ENCODE results near the gene IL1RAP. TPM values are rescaled to one million over a fixed set of nuclear protein-coding genes. Genes with fewer than 3 reads are reported as not detected.

The IL1RAP gene
- total RNA-seq, 4 donors from 2014 or later = 4.5 to 13.9 (median 5.2) TPM

DNA sequence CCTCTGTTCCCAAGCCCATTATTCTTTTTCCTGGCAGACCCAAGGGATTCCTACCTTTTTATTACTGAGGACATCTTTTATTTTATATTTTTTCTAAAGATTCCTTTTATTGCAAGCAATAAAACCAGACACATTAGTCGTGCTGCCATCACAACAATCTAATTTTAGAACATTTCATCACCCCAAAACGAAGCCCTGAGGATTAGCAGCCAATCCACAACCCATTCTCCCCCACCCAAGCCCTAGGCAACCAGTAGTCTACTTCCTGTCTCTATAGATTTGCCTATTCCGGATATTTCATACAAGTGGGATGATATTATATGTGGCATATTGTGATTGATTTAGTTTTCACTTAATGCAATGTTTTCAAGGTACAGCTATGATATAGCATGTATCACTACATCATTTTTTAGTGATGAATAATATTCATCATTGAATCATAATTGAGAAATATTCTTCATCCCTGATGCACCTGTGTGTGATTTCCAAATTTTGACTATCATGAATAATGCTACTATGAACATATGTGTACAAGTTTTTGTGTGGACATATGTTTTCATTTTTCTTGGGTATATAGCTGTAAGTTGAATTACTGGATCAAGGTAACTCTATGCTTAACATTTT is 65.7 kb downstream of the IL1RAP start:
- intact Hi-C loops (cut with DNase I) = no loop called here

DNA sequence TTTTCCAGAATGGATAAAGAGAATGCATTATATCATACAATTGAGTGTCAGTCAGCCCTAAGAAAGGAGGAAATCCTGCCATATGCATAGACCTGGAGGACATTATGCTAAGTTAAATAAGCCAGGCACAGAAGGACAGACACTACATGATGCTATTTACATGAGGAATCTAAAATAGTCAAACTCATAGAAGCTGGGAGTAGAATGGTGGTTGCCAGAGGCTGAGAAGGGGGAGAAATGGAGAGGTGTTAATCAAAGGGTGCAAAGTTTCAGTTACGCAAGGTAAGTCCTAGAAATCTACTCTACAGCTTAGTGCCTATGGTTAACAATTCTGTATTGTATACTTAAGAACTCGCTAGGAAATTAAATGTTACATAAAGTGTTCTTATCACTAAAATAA is 66.5 kb downstream of the IL1RAP start:
- no peak for DNase-seq (ENCODE audit: extremely low spot score)
- intact Hi-C loops (cut with DNase I) = no loop called here
- H3K4me1 ChIP-seq = peaks cover 0 to 7% (median 0%) of the 10 kb centered on the region in 4 donors
- TF ChIP-seq POLR2A (IDR thresholded peaks at IDR 0.05; ENCODE audit: low read depth) = no peak
- TF ChIP-seq POLR2AphosphoS5 (IDR thresholded peaks at IDR 0.05) = no peak
- TF ChIP-seq, protein P1, sequence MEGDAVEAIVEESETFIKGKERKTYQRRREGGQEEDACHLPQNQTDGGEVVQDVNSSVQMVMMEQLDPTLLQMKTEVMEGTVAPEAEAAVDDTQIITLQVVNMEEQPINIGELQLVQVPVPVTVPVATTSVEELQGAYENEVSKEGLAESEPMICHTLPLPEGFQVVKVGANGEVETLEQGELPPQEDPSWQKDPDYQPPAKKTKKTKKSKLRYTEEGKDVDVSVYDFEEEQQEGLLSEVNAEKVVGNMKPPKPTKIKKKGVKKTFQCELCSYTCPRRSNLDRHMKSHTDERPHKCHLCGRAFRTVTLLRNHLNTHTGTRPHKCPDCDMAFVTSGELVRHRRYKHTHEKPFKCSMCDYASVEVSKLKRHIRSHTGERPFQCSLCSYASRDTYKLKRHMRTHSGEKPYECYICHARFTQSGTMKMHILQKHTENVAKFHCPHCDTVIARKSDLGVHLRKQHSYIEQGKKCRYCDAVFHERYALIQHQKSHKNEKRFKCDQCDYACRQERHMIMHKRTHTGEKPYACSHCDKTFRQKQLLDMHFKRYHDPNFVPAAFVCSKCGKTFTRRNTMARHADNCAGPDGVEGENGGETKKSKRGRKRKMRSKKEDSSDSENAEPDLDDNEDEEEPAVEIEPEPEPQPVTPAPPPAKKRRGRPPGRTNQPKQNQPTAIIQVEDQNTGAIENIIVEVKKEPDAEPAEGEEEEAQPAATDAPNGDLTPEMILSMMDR (IDR thresholded peaks at IDR 0.05) = no peak
- TF ChIP-seq EP300 (IDR thresholded peaks at IDR 0.05) = no peak
- 89% methylated on average over 2 of the region's 2 CpGs for WGBS
- H3K9me3 ChIP-seq = no peaks in the 10 kb centered on the region
- H3K27ac ChIP-seq (replicated peaks in 1 of 4) = no peak overlapping the region
- H3K4me3 ChIP-seq = no peak overlapping the region
- no peaks in the 10 kb centered on the region for H3K27me3 ChIP-seq
- no peaks in the 10 kb centered on the region for H3K36me3 ChIP-seq

More for the DNA sequence above, 65.7 kb downstream of the IL1RAP start:
- Histone ChIP-seq H3K4me1 (peaks cover 0 to 5% (median 0%) of the 10 kb centered on the region in 4 donors), H3K36me3 (no peaks in the 10 kb centered on the region), H3K4me3 (no peak overlapping the region), H3K9me3 (no peaks in the 10 kb centered on the region), H3K27ac (replicated peaks in 1 of 4) (no peak overlapping the region), H3K27me3 (no peaks in the 10 kb centered on the region)
- TF ChIP-seq, protein P1 (IDR thresholded peaks at IDR 0.05) = no peak
- TF ChIP-seq EP300 (IDR thresholded peaks at IDR 0.05) (no peak), POLR2A (IDR thresholded peaks at IDR 0.05; ENCODE audit: low read depth) (no peak), POLR2AphosphoS5 (IDR thresholded peaks at IDR 0.05) (no peak)
- 60% methylated on average over 3 of the region's 3 CpGs for WGBS
- DNase-seq (ENCODE audit: extremely low spot score) = no peak

DNA sequence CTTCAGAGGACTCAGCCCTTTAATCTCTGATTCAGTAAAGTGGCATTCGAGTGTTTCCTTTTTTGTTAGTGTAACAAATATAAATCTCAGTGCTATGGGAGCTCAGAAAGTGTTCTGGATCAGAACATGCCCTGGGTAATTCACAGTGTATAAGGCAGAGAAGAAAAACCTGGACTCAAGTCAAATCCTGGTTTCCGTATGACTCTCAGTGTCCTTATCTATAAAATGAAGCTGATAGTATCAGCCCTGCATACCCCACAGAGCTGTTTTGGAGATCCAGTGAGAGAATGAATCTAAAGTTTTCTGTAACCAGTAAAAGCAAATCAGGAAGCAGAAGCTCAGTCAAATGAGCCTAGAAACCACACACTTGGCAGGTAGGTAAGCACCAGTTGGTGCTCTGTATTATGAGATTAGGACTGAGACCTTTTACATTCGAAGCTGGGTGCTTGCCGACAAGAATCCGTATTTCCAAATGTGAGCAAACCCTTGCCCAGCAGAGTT is 67.2 kb downstream of the IL1RAP start:
- no peaks in the 10 kb centered on the region for H3K27me3 ChIP-seq
- no peaks in the 10 kb centered on the region for H3K9me3 ChIP-seq
- DNase-seq (ENCODE audit: extremely low spot score) = no peak
- intact Hi-C loops (cut with DNase I) = no loop called here
- no peak overlapping the region for H3K27ac ChIP-seq (replicated peaks in 1 of 4)
- H3K4me1 ChIP-seq = peaks cover 0 to 14% (median 1%) of the 10 kb centered on the region in 4 donors
- no peaks in the 10 kb centered on the region for H3K36me3 ChIP-seq
- no peak overlapping the region for H3K4me3 ChIP-seq
- TF ChIP-seq, protein P1 (IDR thresholded peaks at IDR 0.05) = no peak
- TF ChIP-seq POLR2AphosphoS5 (IDR thresholded peaks at IDR 0.05) = no peak
- TF ChIP-seq EP300 (IDR thresholded peaks at IDR 0.05) = no peak
- TF ChIP-seq POLR2A (IDR thresholded peaks at IDR 0.05; ENCODE audit: low read depth) = no peak
- WGBS = 66% methylated on average over 5 of the region's 5 CpGs

DNA sequence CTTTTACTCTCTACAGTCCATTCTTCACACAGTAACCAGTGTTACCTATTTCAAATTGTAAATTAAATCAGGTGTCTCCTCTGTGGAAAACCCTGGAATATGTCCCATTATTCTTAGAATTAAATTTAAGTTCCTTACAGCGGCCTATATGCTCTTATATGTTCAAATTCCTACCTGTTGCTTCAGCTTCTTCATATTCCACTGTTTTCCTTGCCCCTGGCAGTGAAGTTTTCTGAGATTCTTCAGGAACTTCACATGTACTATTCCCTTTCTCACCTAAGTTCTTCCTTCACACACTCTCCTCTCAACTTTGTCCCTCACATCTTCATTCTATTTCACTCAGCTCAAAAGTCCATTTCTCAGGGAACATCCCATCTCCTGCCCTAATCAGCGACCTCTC is 68.8 kb downstream of the IL1RAP start:
- Histone ChIP-seq H3K27me3 (no peaks in the 10 kb centered on the region), H3K4me1 (peaks cover 0 to 23% (median 4%) of the 10 kb centered on the region in 4 donors), H3K9me3 (no peaks in the 10 kb centered on the region), H3K27ac (replicated peaks in 1 of 4) (no peak overlapping the region), H3K4me3 (no peak overlapping the region), H3K36me3 (no peaks in the 10 kb centered on the region)
- intact Hi-C loops (cut with DNase I) = no loop called here
- no peak for DNase-seq (ENCODE audit: extremely low spot score)
- WGBS = 93% methylated on average over 2 of the region's 2 CpGs
- TF ChIP-seq EP300 (IDR thresholded peaks at IDR 0.05) = no peak
- no peak for TF ChIP-seq POLR2A (IDR thresholded peaks at IDR 0.05; ENCODE audit: low read depth)
- no peak for TF ChIP-seq POLR2AphosphoS5 (IDR thresholded peaks at IDR 0.05)

DNA sequence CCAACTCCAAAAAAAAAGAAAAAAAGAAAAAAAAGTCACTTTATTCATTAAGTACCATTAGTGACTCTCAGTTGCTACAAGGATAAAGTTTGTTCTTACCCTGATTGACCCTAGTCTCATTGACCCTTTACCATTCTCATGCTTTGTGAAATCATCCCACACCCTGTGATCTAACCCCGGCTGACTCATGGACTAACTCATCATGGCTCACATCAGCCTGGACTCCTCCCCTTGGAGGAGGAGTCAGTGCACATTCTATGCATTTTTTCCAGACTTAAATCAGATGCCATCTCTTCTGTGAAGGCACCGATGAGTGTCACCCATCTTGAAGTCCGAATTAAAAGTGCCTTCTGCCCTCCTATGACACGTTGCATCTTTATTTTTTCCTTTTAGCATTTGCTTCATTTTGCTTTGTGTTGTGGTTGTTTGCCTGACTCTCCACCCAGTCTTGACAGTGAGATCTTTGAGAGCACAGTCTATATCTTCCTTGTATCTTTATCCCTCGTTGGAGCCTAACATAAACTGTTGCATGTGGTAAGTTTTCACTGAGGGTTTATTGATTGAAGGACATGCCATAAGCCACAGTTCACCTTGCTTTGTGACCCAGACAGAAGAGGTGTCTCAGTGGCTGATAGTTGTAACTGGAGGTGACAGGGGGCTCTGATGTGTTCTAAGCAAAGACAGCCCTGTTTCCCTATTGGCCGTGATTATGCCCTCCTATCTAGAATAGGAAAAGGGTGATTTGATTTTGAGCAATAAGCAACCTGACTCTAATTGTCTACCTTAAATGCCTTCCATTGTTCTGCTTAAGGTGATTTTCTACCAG is 72.1 kb downstream of the IL1RAP start:
- DNase-seq (ENCODE audit: extremely low spot score) = no peak
- no peaks in the 10 kb centered on the region for H3K27me3 ChIP-seq
- no peak overlapping the region for H3K27ac ChIP-seq (replicated peaks in 1 of 4)
- H3K9me3 ChIP-seq = no peaks in the 10 kb centered on the region
- WGBS = 68% methylated on average over 6 of the region's 6 CpGs
- H3K36me3 ChIP-seq = no peaks in the 10 kb centered on the region
- no peak overlapping the region for H3K4me3 ChIP-seq
- H3K4me1 ChIP-seq = peaks cover 0 to 23% (median 4%) of the 10 kb centered on the region in 4 donors
- intact Hi-C loops (cut with DNase I) = no loop called here
- no peak for TF ChIP-seq EP300 (IDR thresholded peaks at IDR 0.05)
- TF ChIP-seq POLR2A (IDR thresholded peaks at IDR 0.05; ENCODE audit: low read depth) = no peak
- no peak for TF ChIP-seq POLR2AphosphoS5 (IDR thresholded peaks at IDR 0.05)
- TF ChIP-seq, protein P1 (IDR thresholded peaks at IDR 0.05) = no peak

All from esophagus muscularis mucosa (tissue), 4 donors.